HG03354 (cell line): ENCODE data around the gene PRDM16.

ENCODE experiments used
- ATAC-seq: cut with Tn5 transposase; IDR thresholded peaks from one replicate; pipeline ENCODE4 v1.9.1; 2021; ENCODE audit warnings: mild to moderate bottlenecking; ENCODE audit not compliant: unreplicated experiment, poor library complexity, severe bottlenecking

PRDM16 gene

GRCh38 chr1:3295846-3296245 is 226.8 kb downstream of the PRDM16 start:
- ATAC-seq, result no peak

GRCh38 chr1:3296326-3296725 is 227.3 kb downstream of the PRDM16 start:
- no peak for ATAC-seq

- no peak for ATAC-seq
These were observed 227.8 kb downstream of the PRDM16 start for GRCh38 chr1:3296826-3297225.

GRCh38 chr1:3297756-3298155 is 228.8 kb downstream of the PRDM16 start:
- no peak for ATAC-seq

GRCh38 chr1:3298197-3298596 is 229.2 kb downstream of the PRDM16 start:
- no peak for ATAC-seq

- no peak for ATAC-seq
These were observed 235.2 kb downstream of the PRDM16 start for GRCh38 chr1:3304246-3304645.

GRCh38 chr1:3304692-3305091 is 235.7 kb downstream of the PRDM16 start:
- ATAC-seq, result no peak

GRCh38 chr1:3305156-3305555 is 236.2 kb downstream of the PRDM16 start:
- ATAC-seq, result no peak

- ATAC-seq, result no peak
These were observed 237.7 kb downstream of the PRDM16 start for GRCh38 chr1:3306583-3307291.

GRCh38 chr1:3307359-3307758 is 238.4 kb downstream of the PRDM16 start:
- ATAC-seq, result no peak

GRCh38 chr1:3308053-3308452 is 239.1 kb downstream of the PRDM16 start:
- no peak for ATAC-seq

GRCh38 chr1:3310718-3311400 is 241.9 kb downstream of the PRDM16 start:
- no peak for ATAC-seq

- ATAC-seq, result no peak
These were observed 242.7 kb downstream of the PRDM16 start for GRCh38 chr1:3311711-3312110.

- no peak for ATAC-seq
These were observed 243.4 kb downstream of the PRDM16 start for GRCh38 chr1:3312310-3312897.

GRCh38 chr1:3312898-3313575 is 244.0 kb downstream of the PRDM16 start:
- ATAC-seq, result no peak

GRCh38 chr1:3313576-3313950 is 244.6 kb downstream of the PRDM16 start:
- ATAC-seq, result no peak

- no peak for ATAC-seq
These were observed 245.7 kb downstream of the PRDM16 start for GRCh38 chr1:3314491-3315381.

- no peak for ATAC-seq
These were observed 246.7 kb downstream of the PRDM16 start for GRCh38 chr1:3315399-3316339.
